Caco-2 (cell line): ENCODE results near the gene TMEM131. TPM values are rescaled to one million over a fixed set of nuclear protein-coding genes. Genes with fewer than 3 reads are reported as not detected.

Experiments
- BruUV-seq: library from RNA; stranded (reverse); fragments of 400-500 nt; replicated peaks from 2 replicates; lab custom pipeline; 2021; lab: Mats Ljungman, UMichigan
- CTCF ChIA-PET: fragments of 300-600 bp; sonication (Branson Sonifier 250); formaldehyde crosslinking; loops from one replicate; lab custom pipeline; 2022; ENCODE audit warnings: antibody characterized with exemption; lab: Charles Lee
- POLR2A ChIA-PET: fragments of 300-600 bp; sonication (Branson Sonifier 250); formaldehyde crosslinking; loops from one replicate; lab custom pipeline; 2022; ENCODE audit warnings: antibody characterized with exemption; lab: Charles Lee
- DNase-seq, 2 experiments: peaks; one replicate each; pipeline versions ENCODE4 v3.0.0 to v3.0.0-alpha.2; 2020 to 2022
- H3K27me3 ChIP-seq: replicated peaks from 2 replicates; pipeline ENCODE4 v1.6.0; 2011; ENCODE audit warnings: low read length; ENCODE audit not compliant: control insufficient read depth, insufficient read depth
- H3K36me3 ChIP-seq: 2 replicates; pipeline ENCODE4 v1.5.1; 2011; ENCODE audit warnings: low read length; ENCODE audit not compliant: control insufficient read depth, insufficient read depth
- H3K4me1 ChIP-seq: fragments of 250-450 bp; sonication (Bioruptor Pico); 2 replicates; pipeline ENCODE4 v1.5.1; 2020; ENCODE audit warnings: mild to moderate bottlenecking
- H3K4me3 ChIP-seq: 2 replicates; pipeline ENCODE4 v1.5.1; 2011; ENCODE audit warnings: low read depth, mild to moderate bottlenecking, control low read depth, low read length
- H3K9me3 ChIP-seq: fragments of 250-450 bp; sonication (Bioruptor Pico); 2 replicates; pipeline ENCODE4 v1.5.1; 2020; ENCODE audit warnings: mild to moderate bottlenecking, moderate library complexity
- H3K27ac Mint-ChIP-seq: one replicate; pipeline ENCODE4 v1.8.0; 2022; ENCODE audit warnings: mixed read lengths; ENCODE audit not compliant: unreplicated experiment
- H3K27me3 Mint-ChIP-seq: one replicate; pipeline ENCODE4 v1.8.0; 2022; ENCODE audit warnings: mixed read lengths; ENCODE audit not compliant: insufficient read depth, unreplicated experiment
- H3K36me3 Mint-ChIP-seq: one replicate; pipeline ENCODE4 v1.8.0; 2022; ENCODE audit warnings: mild to moderate bottlenecking, mixed read lengths; ENCODE audit not compliant: insufficient read depth, unreplicated experiment
- H3K4me1 Mint-ChIP-seq: one replicate; pipeline ENCODE4 v1.8.0; 2022; ENCODE audit warnings: low read depth, mixed read lengths; ENCODE audit not compliant: unreplicated experiment
- H3K4me3 Mint-ChIP-seq: one replicate; pipeline ENCODE4 v1.8.0; 2022; ENCODE audit warnings: mild to moderate bottlenecking, moderate library complexity, mixed read lengths; ENCODE audit not compliant: unreplicated experiment
- H3K9me3 Mint-ChIP-seq: one replicate; pipeline ENCODE4 v1.8.0; 2022; ENCODE audit warnings: mixed read lengths; ENCODE audit not compliant: unreplicated experiment
- intact Hi-C: fragments of 100-400 bp; cut with micrococcal nuclease; formaldehyde crosslinking; loops from one replicate; pipeline ENCODE4 v1.10.0; 2022; ENCODE audit not compliant: unreplicated experiment
- total RNA-seq: library from RNA; stranded (reverse); gene quantifications from 2 replicates; pipeline ENCODE4 v1.2.3, GENCODE V29; 2022
- TF ChIP-seq, protein P1 (sequence below), 2 experiments: fragments of 200-600 bp in 1 of 2; IDR thresholded peaks; 1 replicate in 1 of 2; 2 replicates in 1 of 2; pipeline versions ENCODE4 v1.5.1 to v1.8.0; 2011 to 2022; ENCODE audit warnings: antibody characterized with exemption in 1 of 2, control low read depth in 1 of 2, inconsistent platforms in 1 of 2, low read depth in 1 of 2, low read length in 1 of 2, mild to moderate bottlenecking in 1 of 2, moderate library complexity in 1 of 2; ENCODE audit not compliant: insufficient read depth in 1 of 2, severe bottlenecking in 1 of 2, unreplicated experiment in 1 of 2

The TMEM131 gene
- total RNA-seq, 1 experiment from 2014 or later, result 36.3 TPM

DNA sequence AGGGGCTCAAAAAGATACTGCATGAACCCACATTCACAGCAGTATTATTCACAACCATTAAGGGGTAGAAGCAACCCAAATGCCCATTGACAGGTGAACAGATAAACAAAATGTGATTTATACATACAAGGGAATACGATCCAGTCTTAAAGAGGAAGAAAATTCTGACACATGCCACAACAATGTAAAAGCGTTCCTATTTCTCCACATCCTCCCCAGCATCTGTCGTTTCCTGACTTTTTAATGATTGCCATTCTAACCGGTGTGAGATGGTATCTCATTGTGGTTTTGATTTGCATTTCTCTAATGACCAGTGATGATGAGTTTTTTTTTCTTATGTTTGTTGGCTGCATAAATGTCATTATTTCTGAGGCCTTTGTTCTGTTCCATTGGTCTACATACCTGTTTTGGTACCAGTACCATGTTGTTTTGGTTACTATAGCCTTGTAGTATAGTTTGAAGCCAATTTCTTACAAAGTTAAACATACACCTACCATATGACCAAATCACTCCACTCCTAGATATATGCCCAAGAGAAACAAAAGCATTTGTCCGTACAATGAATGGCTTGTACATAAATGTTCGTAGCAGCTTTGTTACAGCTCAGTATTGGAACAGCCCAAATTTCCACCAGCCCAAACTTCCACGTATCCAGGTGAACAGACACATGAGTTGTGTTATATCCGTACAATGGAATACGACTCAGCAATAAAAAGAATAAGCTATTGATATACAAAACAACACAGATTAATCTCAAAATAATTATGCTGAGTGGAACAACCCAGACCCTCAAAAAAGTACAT lies 85.1 kb downstream of the TMEM131 start:
- Histone ChIP-seq H3K9me3 (no peaks in the 10 kb centered on the region), H3K4me1 (peaks cover 10% of the 10 kb centered on the region), H3K4me3 (no peak overlapping the region), H3K36me3 (no peaks in the 10 kb centered on the region; the same call in 1 of the 2 replicates), H3K27me3 (no peaks in the 10 kb centered on the region)
- no peak overlapping the region for H3K4me3 Mint-ChIP-seq
- intact Hi-C loops, result loop anchor here (5.0 kb wide), 1 partner anchor 42 kb away; no protein-coding TSS in a partner anchor
- H3K27me3 Mint-ChIP-seq, result no peaks in the 10 kb centered on the region
- no peak overlapping the region for H3K27ac Mint-ChIP-seq
- H3K36me3 Mint-ChIP-seq, result no peaks in the 10 kb centered on the region
- peaks cover 22% of the 10 kb centered on the region for H3K4me1 Mint-ChIP-seq
- DNase-seq, result no peak
- ChIA-PET POLR2A (no interaction called here), CTCF (no interaction called here)
- peaks cover 9% of the 10 kb centered on the region for H3K9me3 Mint-ChIP-seq
- TF ChIP-seq, protein P1, sequence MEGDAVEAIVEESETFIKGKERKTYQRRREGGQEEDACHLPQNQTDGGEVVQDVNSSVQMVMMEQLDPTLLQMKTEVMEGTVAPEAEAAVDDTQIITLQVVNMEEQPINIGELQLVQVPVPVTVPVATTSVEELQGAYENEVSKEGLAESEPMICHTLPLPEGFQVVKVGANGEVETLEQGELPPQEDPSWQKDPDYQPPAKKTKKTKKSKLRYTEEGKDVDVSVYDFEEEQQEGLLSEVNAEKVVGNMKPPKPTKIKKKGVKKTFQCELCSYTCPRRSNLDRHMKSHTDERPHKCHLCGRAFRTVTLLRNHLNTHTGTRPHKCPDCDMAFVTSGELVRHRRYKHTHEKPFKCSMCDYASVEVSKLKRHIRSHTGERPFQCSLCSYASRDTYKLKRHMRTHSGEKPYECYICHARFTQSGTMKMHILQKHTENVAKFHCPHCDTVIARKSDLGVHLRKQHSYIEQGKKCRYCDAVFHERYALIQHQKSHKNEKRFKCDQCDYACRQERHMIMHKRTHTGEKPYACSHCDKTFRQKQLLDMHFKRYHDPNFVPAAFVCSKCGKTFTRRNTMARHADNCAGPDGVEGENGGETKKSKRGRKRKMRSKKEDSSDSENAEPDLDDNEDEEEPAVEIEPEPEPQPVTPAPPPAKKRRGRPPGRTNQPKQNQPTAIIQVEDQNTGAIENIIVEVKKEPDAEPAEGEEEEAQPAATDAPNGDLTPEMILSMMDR (IDR thresholded peaks at IDR 0.05; ENCODE audit: insufficient read depth in 1 of 2, low read depth in 1 of 2, low read length in 1 of 2, severe bottlenecking in 1 of 2, unreplicated experiment in 1 of 2), result no peak
- no TSS peak for BruUV-seq

DNA sequence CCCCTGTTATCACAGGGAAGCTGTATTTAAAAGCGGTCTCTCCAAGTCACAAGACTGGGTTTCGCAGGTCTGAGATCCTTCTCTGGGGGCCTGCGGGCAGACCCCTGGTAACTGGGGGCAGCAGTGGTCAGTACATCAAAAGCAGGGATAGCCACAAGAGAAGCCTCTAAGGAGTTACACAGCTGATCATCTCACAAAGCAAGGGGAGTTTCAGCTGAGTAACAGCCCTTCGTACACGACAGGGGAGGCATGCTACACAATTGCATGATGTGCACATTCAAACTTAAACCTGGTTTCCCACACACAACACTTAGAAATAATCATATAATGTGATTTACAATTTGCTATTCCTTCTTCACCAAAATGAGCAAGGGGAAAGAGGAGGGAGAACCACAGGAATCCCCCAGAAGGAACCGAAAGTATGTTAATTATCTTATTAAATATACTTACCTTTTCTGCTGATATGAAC lies 87.5 kb downstream of the TMEM131 start:
- no peak for DNase-seq
- Mint-ChIP-seq H3K36me3 (no peaks in the 10 kb centered on the region), H3K9me3 (peaks cover 6% of the 10 kb centered on the region), H3K4me3 (no peak overlapping the region), H3K4me1 (peaks cover 27% of the 10 kb centered on the region), H3K27ac (no peak overlapping the region), H3K27me3 (no peaks in the 10 kb centered on the region)
- H3K27me3 ChIP-seq, result no peaks in the 10 kb centered on the region
- H3K36me3 ChIP-seq, result no peaks in the 10 kb centered on the region; the same call in 1 of the 2 replicates
- H3K9me3 ChIP-seq, result no peaks in the 10 kb centered on the region
- H3K4me3 ChIP-seq, result no peak overlapping the region
- peaks cover 10% of the 10 kb centered on the region for H3K4me1 ChIP-seq
- POLR2A ChIA-PET, result no interaction called here
- intact Hi-C loops, result no loop called here
- CTCF ChIA-PET, result no interaction called here
- BruUV-seq, result no TSS peak
- TF ChIP-seq, protein P1 (IDR thresholded peaks at IDR 0.05; ENCODE audit: insufficient read depth in 1 of 2, low read depth in 1 of 2, low read length in 1 of 2, severe bottlenecking in 1 of 2, unreplicated experiment in 1 of 2), result no peak

DNA sequence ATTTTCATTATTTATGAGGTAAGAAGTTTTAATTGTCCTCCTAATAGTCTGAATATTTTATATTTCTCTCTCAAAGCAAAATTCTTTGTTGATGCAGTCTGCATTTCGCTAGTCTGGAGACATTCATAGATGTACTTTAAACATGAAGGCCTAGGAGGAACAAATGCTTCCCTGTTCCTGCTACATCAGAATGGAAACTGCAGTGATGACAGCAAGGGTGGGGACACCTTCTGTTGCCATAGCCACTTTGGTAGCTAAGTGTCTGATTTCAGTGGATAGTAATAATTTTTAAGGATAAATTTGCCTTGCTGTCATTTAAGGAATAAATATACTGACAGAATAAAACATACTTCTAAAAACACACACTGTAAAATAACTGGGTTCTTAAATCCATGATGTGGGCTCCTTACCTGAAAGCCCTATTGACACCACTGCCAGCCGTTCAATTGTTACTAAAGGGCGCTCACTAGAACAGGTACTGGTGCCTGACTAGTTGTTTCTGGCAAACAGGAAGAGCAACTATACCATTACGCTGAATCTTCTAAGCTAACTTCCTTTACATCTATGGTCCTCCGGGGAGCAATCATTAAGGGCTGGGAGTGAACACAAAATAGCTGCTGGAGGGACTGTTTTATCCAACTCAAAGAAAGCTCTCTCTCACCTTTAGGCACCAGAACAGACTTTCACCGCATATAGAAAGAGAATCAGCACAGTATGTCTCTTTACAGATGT lies 88.2 kb downstream of the TMEM131 start:
- H3K4me1 Mint-ChIP-seq, result peaks cover 20% of the 10 kb centered on the region
- H3K9me3 Mint-ChIP-seq, result no peaks in the 10 kb centered on the region
- no peaks in the 10 kb centered on the region for H3K36me3 Mint-ChIP-seq
- no peaks in the 10 kb centered on the region for H3K27me3 Mint-ChIP-seq
- Histone ChIP-seq H3K9me3 (no peaks in the 10 kb centered on the region), H3K36me3 (no peaks in the 10 kb centered on the region; the same call in 1 of the 2 replicates), H3K4me1 (peaks cover 9% of the 10 kb centered on the region), H3K27me3 (no peaks in the 10 kb centered on the region), H3K4me3 (no peak overlapping the region)
- no peak overlapping the region for H3K4me3 Mint-ChIP-seq
- BruUV-seq, result no TSS peak
- TF ChIP-seq, protein P1 (IDR thresholded peaks at IDR 0.05; ENCODE audit: insufficient read depth in 1 of 2, low read depth in 1 of 2, low read length in 1 of 2, severe bottlenecking in 1 of 2, unreplicated experiment in 1 of 2), result no peak
- no peak for DNase-seq
- POLR2A ChIA-PET, result no interaction called here
- H3K27ac Mint-ChIP-seq, result no peak overlapping the region
- CTCF ChIA-PET, result no interaction called here
- intact Hi-C loops, result no loop called here
